Measurements from ENCODE around the gene APBB2. TPM values are rescaled to one million over a fixed set of nuclear protein-coding genes. Genes with fewer than 3 reads are reported as not detected.
A peak's percentile ranks its signal among the peaks of the same experiment; 100 is the strongest.
"Not testable (repeated sequence)": the region's sequence is repeated elsewhere in the genome, so short reads cannot be mapped to it uniquely, and the experiment has no call there.

The APBB2 gene
- total RNA-seq, 1 donor = 75.8 TPM

GRCh38 chr4:41012293-41012692, 202.0 kb downstream of the APBB2 start:
- peak; percentile 56 for DNase-seq (ENCODE audit: low read depth)
- TF ChIP-seq, protein P1, sequence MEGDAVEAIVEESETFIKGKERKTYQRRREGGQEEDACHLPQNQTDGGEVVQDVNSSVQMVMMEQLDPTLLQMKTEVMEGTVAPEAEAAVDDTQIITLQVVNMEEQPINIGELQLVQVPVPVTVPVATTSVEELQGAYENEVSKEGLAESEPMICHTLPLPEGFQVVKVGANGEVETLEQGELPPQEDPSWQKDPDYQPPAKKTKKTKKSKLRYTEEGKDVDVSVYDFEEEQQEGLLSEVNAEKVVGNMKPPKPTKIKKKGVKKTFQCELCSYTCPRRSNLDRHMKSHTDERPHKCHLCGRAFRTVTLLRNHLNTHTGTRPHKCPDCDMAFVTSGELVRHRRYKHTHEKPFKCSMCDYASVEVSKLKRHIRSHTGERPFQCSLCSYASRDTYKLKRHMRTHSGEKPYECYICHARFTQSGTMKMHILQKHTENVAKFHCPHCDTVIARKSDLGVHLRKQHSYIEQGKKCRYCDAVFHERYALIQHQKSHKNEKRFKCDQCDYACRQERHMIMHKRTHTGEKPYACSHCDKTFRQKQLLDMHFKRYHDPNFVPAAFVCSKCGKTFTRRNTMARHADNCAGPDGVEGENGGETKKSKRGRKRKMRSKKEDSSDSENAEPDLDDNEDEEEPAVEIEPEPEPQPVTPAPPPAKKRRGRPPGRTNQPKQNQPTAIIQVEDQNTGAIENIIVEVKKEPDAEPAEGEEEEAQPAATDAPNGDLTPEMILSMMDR (IDR thresholded peaks at IDR 0.05; ENCODE audit: insufficient read depth, low read length) = no peak
- H3K4me3 ChIP-seq (ENCODE audit: low read depth, low read length) = peak overlapping the region; percentile 37

GRCh38 chr4:41009411-41009810, 204.9 kb downstream of the APBB2 start:
- peak; percentile 75 for DNase-seq (ENCODE audit: low read depth)
- TF ChIP-seq, protein P1 (IDR thresholded peaks at IDR 0.05; ENCODE audit: insufficient read depth, low read length) = no peak
- H3K4me3 ChIP-seq (ENCODE audit: low read depth, low read length) = no peak overlapping the region

DNA sequence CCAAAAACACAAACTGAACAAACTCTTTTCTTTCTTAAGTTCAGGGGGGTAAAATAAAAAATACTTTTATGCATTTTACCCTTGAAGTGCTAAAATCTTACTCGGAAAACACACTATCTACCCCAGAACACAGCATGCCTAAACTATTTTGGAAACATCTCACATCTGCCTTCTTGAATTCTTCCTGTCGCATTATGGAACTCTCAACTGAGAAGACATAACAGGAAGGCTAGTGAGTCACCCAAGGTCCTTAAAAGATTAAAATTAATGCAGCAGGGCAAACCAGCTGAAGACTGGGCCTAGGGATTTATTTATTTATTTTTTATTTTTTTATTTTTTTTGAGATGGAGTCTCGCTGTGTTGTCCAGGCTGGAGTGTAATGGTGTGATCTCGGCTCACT, 208.2 kb downstream of the APBB2 start:
- TF ChIP-seq, protein P1 (IDR thresholded peaks at IDR 0.05; ENCODE audit: insufficient read depth, low read length) = no peak
- H3K4me3 ChIP-seq (ENCODE audit: low read depth, low read length) = no peak overlapping the region
- DNase-seq (ENCODE audit: low read depth) = peak; percentile 42

- TF ChIP-seq, protein P1 (IDR thresholded peaks at IDR 0.05; ENCODE audit: insufficient read depth, low read length) = no peak
- H3K4me3 ChIP-seq (ENCODE audit: low read depth, low read length) = no peak overlapping the region
- DNase-seq (ENCODE audit: low read depth) = no peak
Observed at GRCh38 chr4:41002309-41002708, 212.0 kb downstream of the APBB2 start.

DNA sequence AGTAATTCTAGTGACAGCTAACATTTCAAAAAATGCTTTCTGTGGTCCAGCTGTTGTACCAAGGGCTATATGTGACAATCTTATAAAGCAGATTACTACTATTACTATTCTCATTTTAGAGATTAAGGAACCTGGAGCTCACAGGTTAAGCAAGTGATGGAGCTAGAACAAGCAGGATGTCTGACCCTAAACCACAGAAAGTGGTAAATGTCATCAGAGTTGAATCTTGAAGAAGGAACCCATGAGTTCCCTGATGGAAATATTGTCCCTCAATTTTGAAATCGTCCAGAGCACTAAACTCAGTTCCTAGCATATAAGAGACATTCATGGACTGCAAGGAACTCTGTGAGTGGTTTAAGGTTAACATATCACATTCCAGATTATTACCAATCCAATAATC, 214.0 kb downstream of the APBB2 start:
- TF ChIP-seq, protein P1 (IDR thresholded peaks at IDR 0.05; ENCODE audit: insufficient read depth, low read length) = no peak
- no peak overlapping the region for H3K4me3 ChIP-seq (ENCODE audit: low read depth, low read length)
- DNase-seq (ENCODE audit: low read depth) = no peak

DNA sequence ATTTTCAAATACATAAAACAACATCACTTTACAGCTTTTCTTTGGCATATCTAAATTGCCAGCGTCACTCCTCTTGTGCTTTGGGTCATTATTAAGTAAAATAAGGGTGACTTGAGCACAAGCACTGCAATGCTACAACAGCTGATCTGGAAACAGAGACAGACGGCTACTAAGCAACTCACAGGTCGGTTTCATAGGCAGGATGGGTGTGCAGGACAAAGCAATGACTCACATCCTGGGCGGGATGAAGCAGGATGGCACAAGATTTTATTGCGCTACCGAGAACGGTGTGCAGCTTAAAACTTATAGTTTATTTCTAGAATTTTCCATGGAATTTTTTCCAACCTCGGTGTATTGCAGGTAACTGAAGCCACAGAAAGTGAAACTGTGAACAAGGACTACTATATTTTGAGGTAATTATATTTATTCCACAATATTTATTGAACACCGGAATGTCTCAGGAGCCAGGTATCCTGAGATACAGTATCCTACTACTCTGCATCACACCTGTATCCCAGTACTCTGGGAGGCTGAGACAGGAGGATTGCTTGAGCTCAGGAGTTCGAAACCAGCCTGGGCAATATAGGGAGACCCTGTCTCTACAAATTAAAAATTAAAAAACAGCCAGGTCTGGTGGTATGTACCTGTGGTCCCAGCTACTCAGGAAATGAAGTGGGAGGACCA, 215.5 kb downstream of the APBB2 start:
- DNase-seq (ENCODE audit: low read depth) = no peak
- TF ChIP-seq, protein P1 (IDR thresholded peaks at IDR 0.05; ENCODE audit: insufficient read depth, low read length) = no peak
- H3K4me3 ChIP-seq (ENCODE audit: low read depth, low read length) = no peak overlapping the region

DNA sequence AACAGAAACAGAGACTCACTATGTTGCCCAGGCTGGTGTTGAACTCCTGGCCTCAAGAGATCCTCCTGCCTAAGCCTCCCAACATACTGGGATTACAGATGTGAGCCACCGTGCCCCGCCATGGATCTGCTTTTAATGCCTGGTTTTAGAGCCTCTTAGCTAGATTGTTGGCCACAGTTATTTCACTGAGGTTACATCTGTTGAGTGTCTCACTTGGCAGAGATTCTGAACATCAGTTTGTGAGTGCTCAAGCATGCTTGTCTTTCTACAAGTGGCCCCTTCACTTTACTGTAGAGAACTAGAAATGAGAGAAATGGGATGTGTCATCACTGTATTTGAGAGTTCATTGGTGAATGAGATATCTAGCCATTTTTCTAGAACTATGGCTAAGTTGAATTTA, 218.5 kb downstream of the APBB2 start:
- TF ChIP-seq, protein P1 (IDR thresholded peaks at IDR 0.05; ENCODE audit: insufficient read depth, low read length) = no peak
- DNase-seq (ENCODE audit: low read depth) = peak; percentile 52
- no peak overlapping the region for H3K4me3 ChIP-seq (ENCODE audit: low read depth, low read length)

DNA sequence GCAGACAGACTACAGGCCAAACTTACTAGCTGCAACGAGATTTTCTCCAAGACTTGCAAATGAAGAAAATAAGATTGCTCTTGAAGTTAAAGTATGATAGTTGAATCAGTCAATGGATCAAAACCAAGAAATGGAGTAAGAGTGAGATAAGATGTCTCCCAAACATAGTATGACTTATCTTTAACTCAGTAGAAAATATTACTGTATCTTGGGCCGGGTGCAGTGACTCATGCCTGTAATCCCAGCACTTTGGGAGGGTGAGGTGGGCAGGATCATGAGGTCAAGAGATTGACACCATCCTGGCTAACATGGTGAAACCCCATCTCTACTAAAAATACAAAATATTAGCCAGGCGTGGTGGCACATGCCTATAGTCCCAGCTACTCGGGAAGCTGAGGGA, 220.0 kb downstream of the APBB2 start:
- peak; percentile 91 for DNase-seq (ENCODE audit: low read depth)
- not testable (repeated sequence) for H3K4me3 ChIP-seq (ENCODE audit: low read depth, low read length)

DNA sequence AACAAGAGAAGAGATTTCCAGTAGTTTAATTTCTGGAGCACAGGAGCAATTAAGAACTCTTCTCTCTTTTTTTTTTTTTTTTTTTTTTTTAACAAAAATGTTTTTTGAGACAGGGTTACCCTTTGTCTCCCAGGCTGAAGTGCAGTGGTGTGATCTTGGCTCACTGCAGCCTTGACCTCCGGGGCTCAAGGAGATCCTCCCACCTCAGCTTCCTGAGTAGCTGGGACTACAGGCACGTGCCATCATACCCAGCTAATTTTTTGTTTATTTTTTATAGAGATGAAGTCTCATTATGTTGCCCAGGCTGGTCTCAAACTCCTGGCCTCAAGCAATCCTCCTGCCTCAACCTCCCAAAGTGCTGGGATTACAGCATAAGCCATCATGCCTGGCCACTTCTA, 221.0 kb downstream of the APBB2 start:
- not testable (repeated sequence) for H3K4me3 ChIP-seq (ENCODE audit: low read depth, low read length); DNase-seq (ENCODE audit: low read depth)

Data from fibroblast of the aortic adventitia (primary cell).